Gastrocnemius medialis (tissue), 4 donors: ENCODE results near the gene TEX35. TPM values are rescaled to one million over a fixed set of nuclear protein-coding genes. Genes with fewer than 3 reads are reported as not detected.

Experiments used
- ATAC-seq, 2 donors: fragments of 150-250 bp; one replicate each; pipeline ENCODE4 v1.9.1; 2016
- DNase-seq, 2 donors: peaks; one replicate each; pipeline ENCODE4 v3.0.0-alpha.2; 2019
- H3K27ac ChIP-seq, 4 donors: fragments of 200-600 bp; sonication (generic); 1 replicate in 1 of 4; 2 replicates in 3 of 4; pipeline ENCODE4 v1.5.1; 2016 to 2018; ENCODE audit warnings: mild to moderate bottlenecking in 2 of 4, moderate library complexity in 1 of 4
- H3K27me3 ChIP-seq, 3 donors: fragments of 200-600 bp; sonication (generic) in 2 of 3; 1 replicate in 1 of 3; 2 replicates in 2 of 3; pipeline versions ENCODE4 v1.5.1 to v1.6.0; 2016 to 2019; ENCODE audit warnings: mild to moderate bottlenecking in 1 of 3, moderate library complexity in 1 of 3
- H3K36me3 ChIP-seq, 2 donors: fragments of 200-600 bp; sonication (generic) in 1 of 2; one replicate each; pipeline ENCODE4 v1.5.1; 2017 to 2018
- H3K4me1 ChIP-seq, 2 donors: fragments of 200-600 bp; sonication (generic) in 1 of 2; one replicate each; pipeline ENCODE4 v1.5.1; 2016 to 2017; ENCODE audit warnings: mild to moderate bottlenecking in 2 of 2
- H3K4me3 ChIP-seq, 4 donors: fragments of 200-600 bp; sonication (generic) in 3 of 4; 1 replicate in 1 of 4; 2 replicates in 3 of 4; pipeline ENCODE4 v1.5.1; 2016 to 2019; ENCODE audit warnings: mild to moderate bottlenecking in 2 of 4
- H3K9me3 ChIP-seq, 3 donors: fragments of 200-600 bp; sonication (generic) in 2 of 3; 1 replicate in 1 of 3; 2 replicates in 2 of 3; pipeline ENCODE4 v1.5.1; 2016 to 2019
- POLR2A ChIP-seq, 2 donors: fragments of 450-650 bp; IDR thresholded peaks; one replicate each; pipeline ENCODE4 v1.6.1; 2017; ENCODE audit warnings: antibody characterized with exemption in 2 of 2, mild to moderate bottlenecking in 2 of 2, moderate library complexity in 2 of 2
- in situ Hi-C, 4 donors: fragments of 200-750 bp; cut with MboI; loops; one replicate each; pipeline versions ENCODE4 v1.15.0 to v1.8.0; 2017; ENCODE audit warnings: low sequenced_read_pairs in 4 of 4
- intact Hi-C: fragments of 100-400 bp; cut with DNase I; formaldehyde crosslinking; loops from one replicate; pipeline ENCODE4 v1.15.1; 2023; ENCODE audit warnings: low total_unique reads
- total RNA-seq, 4 donors: library from RNA; depleted of rRNA; stranded (reverse); fragments of >200 nt; gene quantifications; one replicate each; pipeline versions ENCODE4 v1.1.0 to v1.2.3, GENCODE V29; 2016
- TF ChIP-seq, protein P1 (sequence below), 5 experiments: fragments of 450-650 bp in 3 of 5; fragments of 200-600 bp in 2 of 5; sonication (generic) in 2 of 5; IDR thresholded peaks in 4 of 5; conservative IDR thresholded peaks in 1 of 5; 1 replicate in 4 of 5; 2 replicates in 1 of 5; pipeline ENCODE4 v1.5.1; 2016 to 2019; ENCODE audit warnings: antibody characterized with exemption in 5 of 5, mild to moderate bottlenecking in 3 of 5, moderate library complexity in 3 of 5

Gene TEX35
- total RNA-seq, 4 donors from 2014 or later: not detected

- TF ChIP-seq, protein P1, sequence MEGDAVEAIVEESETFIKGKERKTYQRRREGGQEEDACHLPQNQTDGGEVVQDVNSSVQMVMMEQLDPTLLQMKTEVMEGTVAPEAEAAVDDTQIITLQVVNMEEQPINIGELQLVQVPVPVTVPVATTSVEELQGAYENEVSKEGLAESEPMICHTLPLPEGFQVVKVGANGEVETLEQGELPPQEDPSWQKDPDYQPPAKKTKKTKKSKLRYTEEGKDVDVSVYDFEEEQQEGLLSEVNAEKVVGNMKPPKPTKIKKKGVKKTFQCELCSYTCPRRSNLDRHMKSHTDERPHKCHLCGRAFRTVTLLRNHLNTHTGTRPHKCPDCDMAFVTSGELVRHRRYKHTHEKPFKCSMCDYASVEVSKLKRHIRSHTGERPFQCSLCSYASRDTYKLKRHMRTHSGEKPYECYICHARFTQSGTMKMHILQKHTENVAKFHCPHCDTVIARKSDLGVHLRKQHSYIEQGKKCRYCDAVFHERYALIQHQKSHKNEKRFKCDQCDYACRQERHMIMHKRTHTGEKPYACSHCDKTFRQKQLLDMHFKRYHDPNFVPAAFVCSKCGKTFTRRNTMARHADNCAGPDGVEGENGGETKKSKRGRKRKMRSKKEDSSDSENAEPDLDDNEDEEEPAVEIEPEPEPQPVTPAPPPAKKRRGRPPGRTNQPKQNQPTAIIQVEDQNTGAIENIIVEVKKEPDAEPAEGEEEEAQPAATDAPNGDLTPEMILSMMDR (IDR thresholded peaks at IDR 0.05 in 4 of 5, conservative IDR thresholded peaks at IDR 0.05 in 1 of 5): no peak
- TF ChIP-seq POLR2A (IDR thresholded peaks at IDR 0.05): no peak
- Histone ChIP-seq H3K9me3 (no peaks in the 10 kb centered on the region), H3K27ac (no peak overlapping the region), H3K36me3 (no peaks in the 10 kb centered on the region), H3K4me1 (peaks cover 0 to 8% of the 10 kb centered on the region in 2 donors), H3K27me3 (no peaks in the 10 kb centered on the region), H3K4me3 (no peak overlapping the region)
- intact Hi-C loops: loop anchor here (10.0 kb wide), 2 partner anchors 186 to 554 kb away; partner anchors contain the start of gene TOR3A
- DNase-seq (no peak), ATAC-seq (no peak)
- in situ Hi-C loops: loop anchor here (5.0 to 25.0 kb wide), 6 partner anchors 214 to 832 kb away; partner anchors contain the start of gene AXDND1 (in 2 of the 4)
Measured at GRCh38 chr1:178530502-178530901, 17.6 kb downstream of the TEX35 start.

- in situ Hi-C loops (loop anchor here (5.0 to 25.0 kb wide), 6 partner anchors 213 to 830 kb away; partner anchors contain the start of gene AXDND1 (in 2 of the 4)), intact Hi-C loops (loop anchor here (1.0 to 10.0 kb wide), 4 partner anchors 187 to 553 kb away; partner anchors contain the start of gene TOR3A)
- ATAC-seq: no peak
- Histone ChIP-seq H3K27ac (no peak overlapping the region), H3K27me3 (no peaks in the 10 kb centered on the region), H3K4me1 (peaks cover 0 to 14% of the 10 kb centered on the region in 2 donors), H3K9me3 (no peaks in the 10 kb centered on the region), H3K36me3 (no peaks in the 10 kb centered on the region), H3K4me3 (no peak overlapping the region)
- DNase-seq: no peak
- TF ChIP-seq, protein P1 (IDR thresholded peaks at IDR 0.05 in 4 of 5, conservative IDR thresholded peaks at IDR 0.05 in 1 of 5): no peak
- no peak for TF ChIP-seq POLR2A (IDR thresholded peaks at IDR 0.05)
Measured at GRCh38 chr1:178531887-178532286, 19.0 kb downstream of the TEX35 start.

DNA sequence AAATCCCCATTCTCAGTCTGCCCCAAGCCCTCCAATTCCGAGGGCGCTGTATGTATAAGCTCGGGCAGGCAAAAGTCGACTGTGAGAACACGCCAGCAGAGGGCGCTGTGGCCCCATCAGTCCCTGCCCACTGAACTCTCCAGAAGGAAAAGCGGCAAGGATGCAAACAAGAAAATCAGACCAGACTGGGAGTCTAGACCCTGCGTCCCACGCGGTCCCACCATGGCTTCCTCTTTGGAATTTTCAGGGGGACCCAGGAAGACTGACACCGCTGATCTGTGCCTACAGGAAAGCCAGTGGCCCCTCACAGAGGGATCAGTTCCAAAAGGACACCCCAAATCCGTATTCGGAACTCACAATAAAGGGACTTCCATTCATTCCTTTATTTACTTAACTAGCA, 19.5 kb downstream of the TEX35 start:
- peaks cover 4 to 18% of the 10 kb centered on the region in 2 donors for H3K4me1 ChIP-seq
- H3K36me3 ChIP-seq: no peaks in the 10 kb centered on the region
- DNase-seq: peak; percentile 54 to 72
- H3K9me3 ChIP-seq: no peaks in the 10 kb centered on the region
- ATAC-seq: peak; percentile 35 to 60
- in situ Hi-C loops: loop anchor here (5.0 to 25.0 kb wide), 6 partner anchors 212 to 830 kb away; partner anchors contain the start of gene AXDND1 (in 2 of the 4)
- H3K27ac ChIP-seq: no peak overlapping the region
- H3K4me3 ChIP-seq: no peak overlapping the region
- no peaks in the 10 kb centered on the region for H3K27me3 ChIP-seq
- TF ChIP-seq POLR2A (IDR thresholded peaks at IDR 0.05): no peak
- TF ChIP-seq, protein P1 (IDR thresholded peaks at IDR 0.05 in 4 of 5, conservative IDR thresholded peaks at IDR 0.05 in 1 of 5): peak; percentile 76 to 94 (median 88)
- intact Hi-C loops: loop anchor here (1.0 to 10.0 kb wide), 4 partner anchors 188 to 552 kb away; partner anchors contain the start of gene TOR3A

DNA sequence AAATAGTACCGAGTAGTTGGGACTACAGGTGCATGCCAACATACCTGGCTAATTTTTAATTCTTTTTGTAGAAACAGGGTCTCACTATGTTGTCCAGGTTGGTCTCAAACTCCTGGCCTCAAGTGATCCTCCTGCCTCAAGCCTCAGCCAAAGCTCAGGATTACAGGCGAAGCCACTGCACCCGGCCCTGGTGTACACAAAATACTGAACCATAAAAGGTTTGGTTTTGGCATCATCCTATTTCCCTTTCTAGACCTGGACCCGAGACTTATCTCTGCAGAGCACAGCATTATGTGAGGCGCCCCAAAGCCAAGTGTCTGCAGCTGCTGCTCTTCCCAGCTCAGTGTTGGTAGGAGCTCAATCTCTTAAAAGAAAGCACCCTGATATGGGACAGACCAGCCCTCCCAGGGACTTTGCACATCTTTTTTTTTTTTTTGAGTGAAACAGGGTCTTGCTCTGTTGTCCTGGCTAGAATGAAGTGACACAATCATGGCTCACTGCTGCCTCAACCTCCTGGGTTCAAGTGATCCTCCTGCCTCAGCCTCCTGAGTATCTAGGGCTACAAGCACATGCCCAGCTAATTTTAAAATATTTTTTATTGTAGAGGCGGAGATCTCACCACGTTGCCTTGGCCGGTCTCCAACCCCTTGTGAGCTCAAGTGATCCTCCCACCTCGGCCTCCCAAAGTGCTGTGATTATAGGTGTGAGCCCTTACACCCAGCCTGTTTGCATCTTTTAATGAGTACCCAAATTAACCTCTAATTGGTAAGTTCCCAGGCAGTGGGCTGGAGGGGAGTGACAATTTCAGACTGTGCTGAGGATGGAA, 20.4 kb downstream of the TEX35 start:
- DNase-seq (no peak), ATAC-seq (no peak)
- Histone ChIP-seq H3K9me3 (no peaks in the 10 kb centered on the region), H3K27me3 (no peaks in the 10 kb centered on the region), H3K4me1 (peaks cover 14 to 28% of the 10 kb centered on the region in 2 donors), H3K36me3 (no peaks in the 10 kb centered on the region), H3K27ac (no peak overlapping the region), H3K4me3 (no peak overlapping the region)
- in situ Hi-C loops: loop anchor here (5.0 to 25.0 kb wide), 6 partner anchors 211 to 829 kb away; partner anchors contain the start of gene AXDND1 (in 2 of the 4)
- no peak for TF ChIP-seq POLR2A (IDR thresholded peaks at IDR 0.05)
- TF ChIP-seq, protein P1 (IDR thresholded peaks at IDR 0.05 in 4 of 5, conservative IDR thresholded peaks at IDR 0.05 in 1 of 5): no peak
- intact Hi-C loops: loop anchor here (2.0 to 10.0 kb wide), 3 partner anchors 189 to 551 kb away; partner anchors contain the start of gene TOR3A
